HG02798 (cell line): ENCODE data around the gene TOR1A.

Experiments
- ATAC-seq: cut with Tn5 transposase; IDR thresholded peaks from one replicate; pipeline ENCODE4 v1.9.1; 2021; ENCODE audit warnings: mild to moderate bottlenecking; ENCODE audit not compliant: unreplicated experiment, poor library complexity

The TOR1A gene

GRCh38 chr9:129823935-129824601, at the start of gene TOR1A:
Gene TOR1A, minus strand, starts transcription at chr9:129824136. Its CDS starts 51 bp downstream, at chr9:129824085.
- peak; percentile 95 for ATAC-seq

GRCh38 chr9:129871046-129871445, 47.1 kb upstream of the TOR1A start:
- no peak for ATAC-seq

- ATAC-seq, result no peak
These were observed 45.9 kb upstream of the TOR1A start for GRCh38 chr9:129869585-129870501.

- no peak for ATAC-seq
These were observed 45.0 kb upstream of the TOR1A start for GRCh38 chr9:129868872-129869486.

- no peak for ATAC-seq
These were observed 44.3 kb upstream of the TOR1A start for GRCh38 chr9:129868023-129868871.

GRCh38 chr9:129867136-129868022, 43.4 kb upstream of the TOR1A start:
- no peak for ATAC-seq

- no peak for ATAC-seq
These were observed 42.6 kb upstream of the TOR1A start for GRCh38 chr9:129866394-129867135.

- no peak for ATAC-seq
These were observed 41.9 kb upstream of the TOR1A start for GRCh38 chr9:129865668-129866320.

GRCh38 chr9:129864991-129865647, 41.2 kb upstream of the TOR1A start:
- ATAC-seq, result no peak

- no peak for ATAC-seq
These were observed 39.2 kb upstream of the TOR1A start for GRCh38 chr9:129863059-129863690.

GRCh38 chr9:129861447-129861827, 37.5 kb upstream of the TOR1A start:
- no peak for ATAC-seq

GRCh38 chr9:129860653-129861446, 36.9 kb upstream of the TOR1A start:
- ATAC-seq, result no peak

- no peak for ATAC-seq
These were observed 34.4 kb upstream of the TOR1A start for GRCh38 chr9:129858167-129858962.

GRCh38 chr9:129857207-129857606, 33.3 kb upstream of the TOR1A start:
- no peak for ATAC-seq

GRCh38 chr9:129854588-129855110, 30.7 kb upstream of the TOR1A start:
- ATAC-seq, result no peak
